Mesangial cell (primary cell): ENCODE results near the gene CWC22. TPM values are rescaled to one million over a fixed set of nuclear protein-coding genes. Genes with fewer than 3 reads are reported as not detected.

Experiments used
- total RNA-seq: library from RNA; depleted of rRNA; stranded (reverse); fragments of >200 nt; gene quantifications from 2 replicates; pipeline ENCODE4 v1.2.3, GENCODE V29; 2015

Gene CWC22
- 6.3 and 7.7 TPM in 2 replicates for total RNA-seq

DNA sequence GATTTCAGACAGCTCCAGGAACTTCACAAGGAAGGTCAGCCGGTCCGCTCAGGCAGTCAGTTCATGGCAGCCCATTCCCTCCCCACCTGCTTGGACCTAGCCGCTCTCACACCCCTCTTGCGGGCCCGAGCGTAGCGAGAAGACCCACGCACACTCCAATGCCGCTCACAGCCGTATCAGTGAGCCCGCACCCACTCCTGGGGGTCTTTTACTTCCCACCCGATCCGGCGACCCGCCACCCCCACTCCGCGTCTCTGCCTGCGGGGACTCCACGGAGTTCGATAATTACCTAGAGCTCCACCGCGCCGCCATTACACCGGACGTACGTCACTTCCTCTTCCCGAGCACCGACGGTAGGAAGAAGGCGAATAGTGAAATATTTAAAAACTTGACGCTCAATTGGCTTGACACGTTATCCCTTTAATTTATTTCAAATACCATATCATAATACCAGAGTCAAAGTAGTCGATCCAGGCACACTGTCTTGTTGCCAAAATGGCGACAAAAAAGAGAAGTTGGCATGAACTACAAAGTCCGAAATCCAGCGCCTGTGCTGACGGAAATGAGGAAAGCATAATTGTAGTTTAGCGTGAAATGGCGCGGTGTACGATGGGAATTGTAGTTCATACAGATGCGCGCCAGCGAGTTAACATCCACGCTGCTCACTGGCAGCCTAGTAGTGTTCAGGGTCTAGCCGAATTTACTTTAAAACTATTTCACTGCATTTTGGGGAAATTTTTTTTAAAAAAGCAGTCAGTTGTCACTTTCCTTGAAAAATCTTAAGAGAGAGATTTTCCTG lies at the start of gene CWC22:
Gene CWC22 (minus strand): TSS at position 517 of the 799 bp plus-strand sequence. CDS start 13,956 bp downstream, outside the sequence.

Other genes starting within 250 kb of the CWC22 start
- gene ZNF385B, start 145.7 kb downstream of the CWC22 start, total RNA-seq: 5.3 TPM in 1 of 2 replicates, not detected in the other